Ovary (tissue), 3 donors: ENCODE measurements around the gene RPL19.
A peak's percentile ranks its signal among the peaks of the same experiment; 100 is the strongest.

Experiments used
- CTCF ChIP-seq, 3 donors: fragments of 450-650 bp in 2 of 3; fragments of 200-600 bp in 1 of 3; IDR thresholded peaks; one replicate each; pipeline versions ENCODE4 v1.5.1 to v1.8.0; 2016 to 2022; ENCODE audit warnings: antibody characterized with exemption in 3 of 3, mild to moderate bottlenecking in 1 of 3
- EP300 ChIP-seq: sonication (generic); formaldehyde crosslinking; IDR thresholded peaks from one replicate; pipeline ENCODE4 v1.6.1; 2017; ENCODE audit warnings: antibody characterized with exemption
- POLR2A ChIP-seq: fragments of 450-650 bp; IDR thresholded peaks from one replicate; pipeline ENCODE4 v1.6.1; 2017; ENCODE audit warnings: antibody characterized with exemption, mild to moderate bottlenecking, moderate library complexity
- donor health status: DM: no; HTN: no; CAD: no.

- TF ChIP-seq CTCF (IDR thresholded peaks at IDR 0.05) (peak; percentile 28 to 55 (median 47)), EP300 (no peak), POLR2A (no peak)
These were observed 35.4 kb upstream of the RPL19 start for GRCh38 chr17:39164675-39165143.
